ENCODE results near the gene YPEL3. TPM values are rescaled to one million over a fixed set of nuclear protein-coding genes. Genes with fewer than 3 reads are reported as not detected.

YPEL3 gene
- polyA plus RNA-seq, 6 donors from 2014 or later: 214 to 383 (median 284) TPM

- Mint-ChIP-seq H3K36me3 (no peaks in the 10 kb centered on the region), H3K4me3 (peak overlapping the region in 7 of 8 donors; percentile 51 to 93 (median 68)), H3K27ac (peak overlapping the region in 2 of 6 donors; percentile 49 to 76), H3K4me1 (peaks cover 10 to 23% (median 10%) of the 10 kb centered on the region in 3 donors), H3K9me3 (no peaks in the 10 kb centered on the region), H3K27me3 (no peaks in the 10 kb centered on the region)
- DNase-seq: no peak
- no peak for ATAC-seq (ENCODE audit: low read depth in 2 of 2)
Observed at GRCh38 chr16:30054451-30054850, 41.6 kb downstream of the YPEL3 start.

GRCh38 chr16:30053376-30054015 is 42.5 kb downstream of the YPEL3 start:
- Mint-ChIP-seq H3K4me1 (peaks cover 10 to 23% (median 10%) of the 10 kb centered on the region in 3 donors), H3K9me3 (no peaks in the 10 kb centered on the region), H3K36me3 (no peaks in the 10 kb centered on the region), H3K4me3 (peak overlapping the region; percentile 68 to 93 (median 88)), H3K27ac (peak overlapping the region in 4 of 6 donors; percentile 57 to 91 (median 79)), H3K27me3 (no peaks in the 10 kb centered on the region)
- no peak for DNase-seq
- peak; percentile 14 to 17 for ATAC-seq (ENCODE audit: low read depth in 2 of 2)

DNA sequence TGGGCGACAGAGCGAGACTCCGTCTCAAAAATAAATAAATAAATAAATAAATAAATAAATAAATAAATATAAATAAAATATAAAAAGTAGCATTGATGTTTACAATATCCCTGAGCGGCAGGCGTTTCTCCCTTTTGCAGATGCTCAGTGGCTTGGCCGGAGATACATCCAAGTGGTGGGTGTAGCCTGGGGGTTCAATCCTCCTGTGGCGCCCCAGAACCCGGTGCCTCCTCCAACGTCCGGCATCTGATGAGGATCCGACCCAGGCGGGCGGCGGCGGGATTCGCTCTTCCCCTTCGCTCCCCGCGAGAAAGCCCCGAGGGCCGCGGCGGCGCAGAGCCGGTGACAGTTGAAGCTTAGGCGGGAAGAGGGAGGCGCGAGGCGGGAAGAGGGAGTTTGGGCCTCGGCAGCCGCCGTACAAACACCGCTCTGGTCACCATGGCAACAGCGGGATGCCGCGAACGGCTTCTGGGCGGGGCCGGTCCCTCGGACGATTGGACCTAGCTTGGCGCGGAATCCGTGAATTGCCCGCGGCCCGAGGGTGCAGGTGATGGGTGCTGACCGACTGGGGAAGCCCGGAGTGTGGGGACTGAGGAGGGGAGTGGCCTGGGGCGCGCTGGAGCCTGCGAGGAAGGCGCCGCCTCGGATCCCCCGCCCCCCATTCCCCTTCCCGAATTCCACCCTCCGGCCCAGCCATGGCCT is 43.2 kb downstream of the YPEL3 start:
- Mint-ChIP-seq H3K4me1 (peaks cover 10 to 23% (median 10%) of the 10 kb centered on the region in 3 donors), H3K27me3 (no peaks in the 10 kb centered on the region), H3K27ac (peak overlapping the region in 5 of 6 donors; percentile 42 to 90 (median 83)), H3K9me3 (no peaks in the 10 kb centered on the region), H3K36me3 (no peaks in the 10 kb centered on the region), H3K4me3 (peak overlapping the region; percentile 85 to 94 (median 89))
- peak; percentile 76 to 88 for ATAC-seq (ENCODE audit: low read depth in 2 of 2)
- DNase-seq: peak; percentile 81

GRCh38 chr16:30051518-30051917 is 44.5 kb downstream of the YPEL3 start:
- Mint-ChIP-seq H3K4me1 (peaks cover 10 to 23% (median 10%) of the 10 kb centered on the region in 3 donors), H3K4me3 (peak overlapping the region in 7 of 8 donors; percentile 9 to 79 (median 61)), H3K27me3 (no peaks in the 10 kb centered on the region), H3K9me3 (no peaks in the 10 kb centered on the region), H3K27ac (peak overlapping the region in 3 of 6 donors; percentile 22 to 82 (median 50)), H3K36me3 (no peaks in the 10 kb centered on the region)
- DNase-seq (no peak), ATAC-seq (ENCODE audit: low read depth in 2 of 2) (no peak)

DNA sequence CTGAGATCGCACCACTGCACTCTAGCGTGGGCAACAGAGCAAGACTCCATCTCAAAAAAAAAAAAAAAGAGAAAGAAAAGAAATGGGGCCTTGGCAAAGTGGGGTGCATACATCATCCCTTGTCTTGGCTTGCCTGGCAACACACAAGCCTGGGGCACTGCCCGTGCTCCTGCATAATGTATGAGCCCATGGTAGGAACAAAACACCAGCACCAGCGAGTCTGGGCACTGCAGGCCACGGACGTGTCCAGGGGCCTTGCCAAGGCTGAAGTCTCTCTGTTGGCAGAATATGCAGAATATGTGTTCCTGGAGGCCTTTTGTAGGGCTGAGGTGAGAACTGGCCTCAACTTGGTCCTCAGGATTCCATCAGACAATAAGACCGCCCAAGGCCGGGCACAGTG is 46.1 kb downstream of the YPEL3 start:
- no peak overlapping the region for H3K27ac Mint-ChIP-seq
- H3K27me3 Mint-ChIP-seq: peaks cover 0 to 9% (median 3%) of the 10 kb centered on the region in 3 donors
- ATAC-seq (ENCODE audit: low read depth in 2 of 2) (no peak), DNase-seq (no peak)
- no peaks in the 10 kb centered on the region for H3K36me3 Mint-ChIP-seq
- peaks cover 10 to 19% (median 15%) of the 10 kb centered on the region in 3 donors for H3K4me1 Mint-ChIP-seq
- H3K9me3 Mint-ChIP-seq: no peaks in the 10 kb centered on the region
- no peak overlapping the region for H3K4me3 Mint-ChIP-seq

- Mint-ChIP-seq H3K4me1 (peaks cover 0 to 5% (median 2%) of the 10 kb centered on the region in 3 donors), H3K27me3 (peaks cover 0 to 12% (median 3%) of the 10 kb centered on the region in 3 donors), H3K9me3 (no peaks in the 10 kb centered on the region), H3K36me3 (no peaks in the 10 kb centered on the region), H3K27ac (no peak overlapping the region), H3K4me3 (no peak overlapping the region)
- DNase-seq (no peak), ATAC-seq (ENCODE audit: low read depth in 2 of 2) (no peak)
Observed at GRCh38 chr16:30046588-30046987, 49.4 kb downstream of the YPEL3 start.

DNA sequence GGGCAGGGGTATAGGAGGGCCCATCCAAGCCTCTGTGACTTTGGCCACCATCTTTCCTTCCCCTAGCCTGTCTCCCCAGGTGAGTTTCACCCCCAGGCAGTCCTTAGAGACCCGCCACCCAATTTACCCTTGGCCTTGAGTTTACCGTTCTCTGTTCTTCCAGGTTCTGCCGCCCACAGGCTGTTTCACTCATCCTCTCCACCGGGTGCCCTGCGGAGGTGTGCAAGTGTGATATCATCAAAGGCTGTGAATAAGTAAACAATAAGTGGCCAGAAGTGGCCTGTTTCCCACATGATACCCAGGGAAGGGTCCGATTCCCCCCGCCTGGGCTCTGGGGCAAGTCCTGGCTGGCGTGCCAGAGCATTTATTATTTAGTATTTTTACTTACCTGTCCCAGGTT is 49.8 kb downstream of the YPEL3 start:
- no peaks in the 10 kb centered on the region for H3K36me3 Mint-ChIP-seq

More for the DNA sequence above, 49.8 kb downstream of the YPEL3 start:
- Mint-ChIP-seq H3K9me3 (no peaks in the 10 kb centered on the region), H3K27me3 (peaks cover 0 to 12% (median 3%) of the 10 kb centered on the region in 3 donors), H3K4me3 (no peak overlapping the region), H3K4me1 (peaks cover 0 to 5% (median 0%) of the 10 kb centered on the region in 3 donors), H3K27ac (no peak overlapping the region)
- ATAC-seq (ENCODE audit: low read depth in 2 of 2) (no peak), DNase-seq (no peak)

Other genes with a start within 250 kb of the YPEL3 start
- 10 to 100 TPM; 58.1 to 79.1 (median 66.3) TPM for gene CDIPT, start 233.0 kb downstream of the YPEL3 start, polyA plus RNA-seq (ENCODE audit: low read depth in 6 of 6)
- gene SEZ6L2, start 196.7 kb downstream of the YPEL3 start, polyA plus RNA-seq (ENCODE audit: low read depth in 6 of 6): not detected
- gene ASPHD1, start 195.7 kb downstream of the YPEL3 start, polyA plus RNA-seq (ENCODE audit: low read depth in 6 of 6): not detected
- 10 to 100 TPM in 3 of 6 donors, 1 to 10 TPM in 3; 7.4 to 19.0 (median 10.4) TPM for gene KCTD13, start 170.0 kb downstream of the YPEL3 start, polyA plus RNA-seq (ENCODE audit: low read depth in 6 of 6)
- gene TMEM219, start 134.1 kb downstream of the YPEL3 start, polyA plus RNA-seq (ENCODE audit: low read depth in 6 of 6): 100 to 1,000 TPM; 181 to 222 (median 186) TPM
- 1 to 10 TPM; 2.3 to 8.5 (median 3.4) TPM for gene TAOK2, start 122.3 kb downstream of the YPEL3 start, polyA plus RNA-seq (ENCODE audit: low read depth in 6 of 6)
- 10 to 100 TPM; 10.7 to 21.8 (median 13.3) TPM for gene HIRIP3, start 100.6 kb downstream of the YPEL3 start, polyA plus RNA-seq (ENCODE audit: low read depth in 6 of 6)
- 1 to 10 TPM; 2.1 to 8.7 (median 6.9) TPM for gene INO80E, start 100.0 kb downstream of the YPEL3 start, polyA plus RNA-seq (ENCODE audit: low read depth in 6 of 6)
- gene DOC2A, start 85.2 kb downstream of the YPEL3 start, polyA plus RNA-seq (ENCODE audit: low read depth in 6 of 6): not detected
- gene C16orf92, start 73.0 kb downstream of the YPEL3 start, polyA plus RNA-seq (ENCODE audit: low read depth in 6 of 6): not detected
- gene TLCD3B, start 64.9 kb downstream of the YPEL3 start, polyA plus RNA-seq (ENCODE audit: low read depth in 6 of 6): not detected
- 100 to 1,000 TPM; 627 to 911 (median 721) TPM for gene ALDOA, start 30.5 kb downstream of the YPEL3 start, polyA plus RNA-seq (ENCODE audit: low read depth in 6 of 6)
- gene PPP4C, start 20.2 kb downstream of the YPEL3 start, polyA plus RNA-seq (ENCODE audit: low read depth in 6 of 6): 100 to 1,000 TPM; 180 to 273 (median 206) TPM
- under 1 TPM; 0.18 to 0.64 (median 0.41) TPM for gene TBX6, start 4.3 kb downstream of the YPEL3 start, polyA plus RNA-seq (ENCODE audit: low read depth in 6 of 6)
- under 1 TPM in 1 of 6 donors, not detected in 5; 0.31 TPM for gene GDPD3, start 17.3 kb upstream of the YPEL3 start, polyA plus RNA-seq (ENCODE audit: low read depth in 6 of 6)
- 1 to 10 TPM; 5.5 to 9.2 (median 8.4) TPM for gene MAPK3, start 27.0 kb upstream of the YPEL3 start, polyA plus RNA-seq (ENCODE audit: low read depth in 6 of 6)
- 1,000 to 10,000 TPM in 5 of 6 donors, 100 to 1,000 TPM in 1; 945 to 1,368 (median 1,199) TPM for gene CORO1A, start 87.4 kb upstream of the YPEL3 start, polyA plus RNA-seq (ENCODE audit: low read depth in 6 of 6)
- gene BOLA2B, start 97.5 kb upstream of the YPEL3 start, polyA plus RNA-seq (ENCODE audit: low read depth in 6 of 6): 100 to 1,000 TPM; 121 to 238 (median 189) TPM
- 10 to 100 TPM; 52.4 to 71.2 (median 65.2) TPM for gene SLX1A, start 97.7 kb upstream of the YPEL3 start, polyA plus RNA-seq (ENCODE audit: low read depth in 6 of 6)
- 1 to 10 TPM in 3 of 6 donors, under 1 TPM in 1, not detected in 2; 0.69 to 6.5 (median 2.5) TPM for gene SULT1A3, start 103.0 kb upstream of the YPEL3 start, polyA plus RNA-seq (ENCODE audit: low read depth in 6 of 6)
- 1 to 10 TPM in 1 of 6 donors, under 1 TPM in 4, not detected in 1; 0.17 to 1.9 (median 0.35) TPM for gene NPIPB13, start 152.3 kb upstream of the YPEL3 start, polyA plus RNA-seq (ENCODE audit: low read depth in 6 of 6)

All from naive B cell (primary cell).